Cardiac muscle cell (in vitro differentiated cells and primary cell): ENCODE results near the gene ARPC1A. TPM values are rescaled to one million over a fixed set of nuclear protein-coding genes. Genes with fewer than 3 reads are reported as not detected.
A peak's percentile ranks its signal among the peaks of the same experiment; 100 is the strongest.

Source experiments
- DNase-seq, 2 donors: peaks; one replicate each; pipeline versions ENCODE4 v3.0.0 to v3.0.0-alpha.2; 2010 to 2017; ENCODE audit warnings: low read depth in 1 of 2, low spot score in 1 of 2
- H3K27ac ChIP-seq: fragments of 200-600 bp; sonication (generic); 2 replicates; pipeline ENCODE4 v1.5.1; 2016
- H3K27me3 ChIP-seq: fragments of 200-600 bp; sonication (generic); 2 replicates; pipeline ENCODE4 v1.6.0; 2016; ENCODE audit warnings: control low read depth
- H3K36me3 ChIP-seq: fragments of 200-600 bp; sonication (generic); 2 replicates; pipeline ENCODE4 v1.5.1; 2016; ENCODE audit warnings: control low read depth
- H3K4me1 ChIP-seq: fragments of 200-600 bp; sonication (generic); 2 replicates; pipeline ENCODE4 v1.8.1; 2017; ENCODE audit warnings: low read depth, mild to moderate bottlenecking, mixed run types
- H3K4me3 ChIP-seq: fragments of 200-600 bp; sonication (generic); 2 replicates; pipeline ENCODE4 v1.5.1; 2016; ENCODE audit warnings: mild to moderate bottlenecking
- H3K9me3 ChIP-seq: fragments of 200-600 bp; sonication (generic); 2 replicates; pipeline ENCODE4 v1.5.1; 2017; ENCODE audit warnings: low read depth, mild to moderate bottlenecking, control low read depth
- CTCF ChIP-seq: IDR thresholded peaks from 2 replicates; pipeline ENCODE4 v1.5.1; 2012; ENCODE audit warnings: low read depth, mild to moderate bottlenecking, low read length
- polyA plus RNA-seq: library from polyadenylated mRNA; unstranded; fragments of >200 nt; fragmentation: Nextera tagmentation; extraction: Ambion mirVana; gene quantifications from 2 replicates; pipeline ENCODE4 v1.2.1, GENCODE V29; 2016
- total RNA-seq: library from RNA; depleted of rRNA; stranded (reverse); fragments of >200 nt; gene quantifications from 2 replicates; pipeline ENCODE4 v1.2.3, GENCODE V29; 2016

The ARPC1A gene
- total and polyA plus RNA-seq, 2 experiments from 2014 or later = 198 to 331 TPM

- no peak overlapping the region for H3K4me3 ChIP-seq
- peaks cover 7% of the 10 kb centered on the region for H3K4me1 ChIP-seq
- H3K9me3 ChIP-seq = no peaks in the 10 kb centered on the region
- no peaks in the 10 kb centered on the region for H3K27me3 ChIP-seq
- H3K36me3 ChIP-seq = peaks cover 6% of the 10 kb centered on the region
- no peak for DNase-seq
- H3K27ac ChIP-seq = no peak overlapping the region
- TF ChIP-seq CTCF = no peak
Measured at GRCh38 chr7:99390941-99391602, 65.4 kb downstream of the ARPC1A start.

DNA sequence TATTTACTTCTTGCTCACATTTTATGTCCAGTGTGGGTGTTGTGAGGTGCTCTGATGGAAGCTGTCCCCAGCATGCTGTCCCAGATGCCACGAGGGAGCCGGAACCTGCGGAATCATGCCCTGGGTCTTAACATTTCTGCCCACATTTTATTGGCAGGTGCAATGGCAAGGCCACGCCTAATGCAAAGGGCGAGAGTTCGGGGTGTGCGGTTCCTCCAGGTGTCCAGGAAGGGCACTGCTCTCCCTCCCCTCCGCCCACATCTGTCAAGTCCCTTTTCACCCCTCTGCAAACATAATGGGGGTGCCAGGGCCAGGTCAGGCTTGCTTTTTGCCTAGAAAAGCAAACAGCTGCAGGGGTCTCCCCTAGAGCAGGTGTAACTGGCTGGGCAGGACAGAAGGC, 66.3 kb downstream of the ARPC1A start:
- no peak for DNase-seq
- Histone ChIP-seq H3K4me1 (peaks cover 7% of the 10 kb centered on the region), H3K27ac (no peak overlapping the region), H3K9me3 (no peaks in the 10 kb centered on the region), H3K27me3 (no peaks in the 10 kb centered on the region), H3K4me3 (peak overlapping the region; percentile 49), H3K36me3 (peaks cover 6% of the 10 kb centered on the region)
- TF ChIP-seq CTCF = no peak

- Histone ChIP-seq H3K4me3 (peak overlapping the region; percentile 49), H3K27me3 (no peaks in the 10 kb centered on the region), H3K9me3 (no peaks in the 10 kb centered on the region), H3K4me1 (peaks cover 7% of the 10 kb centered on the region), H3K36me3 (peaks cover 6% of the 10 kb centered on the region), H3K27ac (peak overlapping the region; percentile 95)
- TF ChIP-seq CTCF = no peak
- peak; percentile 71 to 91 for DNase-seq
Measured at GRCh38 chr7:99392659-99393354, 67.1 kb downstream of the ARPC1A start.

DNA sequence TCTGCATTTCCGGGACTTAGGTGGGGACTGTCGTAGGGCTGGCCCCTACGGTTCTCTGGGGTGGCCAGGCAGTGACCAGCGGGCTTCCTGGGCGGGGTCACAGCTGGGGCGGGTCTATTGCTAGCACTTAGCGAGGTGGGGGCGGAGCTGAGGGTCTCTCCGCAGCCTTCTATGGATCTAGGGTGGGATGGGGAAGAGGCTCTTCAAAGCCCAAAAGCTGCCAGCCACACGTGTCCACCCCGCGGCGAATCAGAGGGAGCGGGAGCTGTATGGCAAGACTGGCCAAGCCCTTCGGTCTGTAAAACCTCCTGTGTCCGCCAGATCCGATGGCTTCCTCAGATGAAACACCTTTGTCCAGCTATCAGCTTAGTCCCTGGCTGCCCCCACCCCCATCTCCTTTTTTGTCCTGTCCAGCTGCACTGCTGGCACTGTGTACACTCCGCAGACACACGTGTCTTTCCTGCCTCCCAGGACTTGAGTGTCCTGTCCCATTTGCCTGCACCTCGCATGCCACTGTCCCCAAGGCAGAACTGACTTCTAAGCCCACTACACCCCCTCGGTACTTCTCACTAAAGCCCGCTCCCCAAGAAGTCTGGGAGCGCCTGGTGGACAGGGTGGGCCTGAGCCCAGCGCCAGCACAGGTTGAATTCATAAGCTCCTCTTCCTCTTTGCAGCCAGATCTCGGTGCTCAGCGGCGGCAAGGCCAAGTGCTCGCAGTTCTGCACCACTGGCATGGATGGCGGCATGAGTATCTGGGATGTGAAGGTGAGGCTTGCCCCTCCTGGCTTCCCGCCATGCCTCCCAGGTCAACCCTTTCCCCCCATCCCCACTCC, 67.9 kb downstream of the ARPC1A start:
- peak in 1 of 2 donors; percentile 94 for DNase-seq
- H3K9me3 ChIP-seq = no peaks in the 10 kb centered on the region
- peak overlapping the region; percentile 49 for H3K4me3 ChIP-seq
- TF ChIP-seq CTCF = no peak
- peaks cover 13% of the 10 kb centered on the region for H3K36me3 ChIP-seq
- peak overlapping the region; percentile 95 for H3K27ac ChIP-seq
- no peaks in the 10 kb centered on the region for H3K27me3 ChIP-seq
- peaks cover 7% of the 10 kb centered on the region for H3K4me1 ChIP-seq

DNA sequence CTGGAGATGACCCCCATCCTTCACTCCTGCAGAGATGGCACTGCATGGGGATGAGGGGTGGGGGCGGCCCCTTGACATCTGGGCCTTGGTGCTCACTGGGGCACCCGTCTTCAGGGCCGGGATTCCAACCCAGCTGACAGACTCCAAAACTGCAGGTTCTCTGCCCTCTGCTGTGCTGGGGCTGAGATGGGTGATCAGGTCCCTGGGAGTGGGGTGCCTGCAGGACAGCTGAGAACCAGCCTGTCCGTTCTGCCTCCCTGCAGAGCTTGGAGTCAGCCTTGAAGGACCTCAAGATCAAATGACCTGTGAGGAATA, 68.4 kb downstream of the ARPC1A start:
- H3K9me3 ChIP-seq = no peaks in the 10 kb centered on the region
- no peak for TF ChIP-seq CTCF
- peak overlapping the region; percentile 95 for H3K27ac ChIP-seq
- H3K4me3 ChIP-seq = no peak overlapping the region
- no peak for DNase-seq
- H3K4me1 ChIP-seq = peaks cover 7% of the 10 kb centered on the region
- H3K36me3 ChIP-seq = peaks cover 16% of the 10 kb centered on the region
- no peaks in the 10 kb centered on the region for H3K27me3 ChIP-seq
